ENCODE measurements around the gene MIDN.
"Not testable (repeated sequence)": the region's sequence is repeated elsewhere in the genome, so short reads cannot be mapped to it uniquely, and the experiment has no call there.

MIDN gene

DNA sequence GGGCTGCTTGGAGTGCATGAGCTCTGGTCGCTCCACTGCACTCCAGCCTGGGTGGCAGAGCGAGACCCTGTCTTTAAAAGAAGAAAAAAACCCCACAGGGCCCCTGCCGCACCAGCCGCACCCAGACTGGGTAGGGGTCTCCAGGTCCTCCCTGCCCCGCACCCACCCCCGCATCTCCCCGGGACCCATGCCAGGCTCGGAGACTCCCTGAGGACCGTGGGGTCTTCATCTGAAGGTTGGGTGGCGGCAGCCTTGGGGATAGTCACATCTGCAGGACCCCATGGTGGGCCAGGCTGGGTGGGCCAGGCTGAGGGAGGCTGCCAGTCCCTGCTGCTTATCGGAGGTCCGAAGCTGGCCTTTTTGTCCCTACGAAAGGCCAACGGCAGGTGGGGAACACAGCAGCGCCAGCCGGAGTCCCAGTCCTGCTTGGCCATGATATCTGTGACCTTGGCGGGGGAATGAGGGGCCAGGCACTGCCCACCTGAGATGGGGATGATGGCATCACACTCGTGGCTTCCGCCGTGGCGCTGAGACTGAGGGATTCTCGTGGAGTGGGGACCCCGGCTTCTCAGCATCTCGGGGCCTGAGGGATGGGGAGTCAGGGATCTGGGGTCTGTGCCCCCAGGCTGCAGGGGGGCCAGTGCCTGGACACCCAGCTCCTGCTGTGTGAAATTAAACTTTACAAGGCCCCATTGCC is 48.3 kb downstream of the MIDN start:
- DNase-seq = no peak

DNA sequence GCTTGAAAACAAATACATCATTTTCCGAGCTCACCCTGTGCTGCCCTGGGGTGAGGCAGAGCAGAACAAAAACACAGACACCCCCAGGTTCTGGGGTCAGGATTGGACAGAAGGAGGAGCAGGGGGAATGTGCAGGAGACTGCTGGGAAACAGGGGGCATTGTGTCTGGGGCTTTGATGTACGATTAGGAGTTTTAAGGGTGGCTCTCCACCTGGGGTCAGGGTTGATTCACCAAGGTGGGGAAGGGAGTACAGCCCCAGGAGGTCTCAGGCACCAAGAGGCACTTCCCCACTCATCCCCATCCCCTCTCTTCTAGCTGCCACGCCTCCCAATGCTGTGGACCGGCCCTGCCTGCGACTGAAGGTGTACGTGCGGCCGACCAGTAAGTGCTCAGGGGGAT is 49.9 kb downstream of the MIDN start:
- no peak for DNase-seq

DNA sequence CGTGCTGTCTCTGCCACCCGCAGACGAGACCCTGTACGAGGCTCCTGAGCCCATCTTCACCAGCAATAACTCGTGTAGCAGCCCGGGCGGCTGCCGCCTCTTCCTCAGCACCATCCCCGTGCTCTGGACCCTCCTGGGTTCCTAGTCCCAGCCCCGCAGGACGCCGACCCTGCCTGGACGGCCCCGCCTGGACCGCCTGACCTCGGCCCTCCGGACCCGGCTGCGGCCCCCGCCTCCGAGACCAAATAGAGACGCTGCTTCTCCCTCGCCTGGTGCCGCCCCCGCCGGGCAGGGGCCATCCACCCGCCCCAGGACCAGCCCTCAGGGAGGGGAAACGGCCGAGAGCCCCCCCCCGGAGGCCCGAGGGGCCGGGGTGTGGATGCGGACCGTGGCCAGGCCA is 51.4 kb downstream of the MIDN start:
- DNase-seq = no peak

DNA sequence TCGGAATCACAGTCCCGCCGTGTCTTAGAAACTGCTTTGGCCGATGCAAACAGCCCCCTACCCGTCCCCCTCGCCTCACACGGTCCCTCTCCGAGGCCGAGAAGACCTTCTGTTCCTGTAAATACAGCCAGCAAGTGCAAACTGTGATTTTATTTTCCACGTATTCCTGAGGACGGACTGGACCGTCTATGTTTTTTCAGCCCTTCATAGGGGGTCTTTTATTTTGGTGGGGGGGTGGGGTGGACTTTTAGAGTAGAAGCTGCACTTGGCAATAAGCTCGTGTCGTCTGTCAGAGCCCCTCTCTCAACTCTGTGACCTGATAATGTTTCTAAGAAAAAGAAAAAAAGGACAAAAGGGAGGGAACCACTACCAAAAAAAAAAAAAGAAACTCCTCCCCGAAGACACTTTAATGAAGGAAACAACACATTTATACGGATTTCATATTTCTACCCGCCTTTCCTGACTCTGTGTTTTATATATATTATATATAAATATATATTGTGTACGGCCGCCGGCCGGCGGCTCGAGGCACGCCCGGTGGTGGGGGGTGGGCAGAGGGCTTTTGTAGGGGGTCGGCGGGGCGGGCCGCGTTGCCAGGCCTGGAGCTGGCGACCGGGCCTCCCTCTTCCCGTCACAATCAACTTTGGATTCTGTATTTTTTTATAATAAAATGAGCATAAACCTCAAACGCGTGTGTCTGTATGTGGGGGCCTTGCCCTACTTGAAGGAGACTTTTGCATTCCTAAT is 52.5 kb downstream of the MIDN start:
- no peak for DNase-seq

DNA sequence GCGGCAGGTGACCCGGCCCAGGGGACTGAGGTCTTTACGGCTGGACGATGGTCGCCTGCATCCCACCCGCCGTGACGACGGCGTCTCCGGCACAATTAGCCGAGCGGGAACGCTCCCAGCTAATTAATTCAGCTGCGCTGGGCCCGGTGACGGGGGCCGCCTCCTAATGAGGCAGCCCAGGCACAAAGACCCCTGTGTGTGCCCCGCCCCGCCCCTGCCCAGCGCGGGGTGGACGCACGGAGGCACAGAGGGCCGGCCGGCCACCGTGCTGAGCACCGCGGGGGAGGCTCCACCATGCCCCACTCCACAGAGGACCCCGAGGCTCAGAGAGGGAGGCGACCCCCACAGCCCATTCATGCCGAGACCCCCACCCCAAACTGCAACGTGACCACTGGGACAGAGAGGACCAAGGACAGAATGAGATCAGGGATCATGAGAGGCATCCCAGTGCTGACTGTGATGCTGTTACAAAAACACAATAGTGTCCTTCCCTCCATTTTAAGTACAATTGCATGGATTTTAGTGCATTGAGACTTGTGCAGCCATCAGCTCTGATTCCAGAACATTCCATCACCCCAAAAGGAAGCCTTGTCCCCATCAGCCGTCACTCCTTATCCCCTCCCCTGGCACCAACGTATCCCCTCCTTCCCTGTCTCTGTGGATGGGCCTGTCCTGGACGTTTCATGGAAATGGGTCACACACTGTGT is 54.3 kb downstream of the MIDN start:
- DNase-seq = no peak

DNA sequence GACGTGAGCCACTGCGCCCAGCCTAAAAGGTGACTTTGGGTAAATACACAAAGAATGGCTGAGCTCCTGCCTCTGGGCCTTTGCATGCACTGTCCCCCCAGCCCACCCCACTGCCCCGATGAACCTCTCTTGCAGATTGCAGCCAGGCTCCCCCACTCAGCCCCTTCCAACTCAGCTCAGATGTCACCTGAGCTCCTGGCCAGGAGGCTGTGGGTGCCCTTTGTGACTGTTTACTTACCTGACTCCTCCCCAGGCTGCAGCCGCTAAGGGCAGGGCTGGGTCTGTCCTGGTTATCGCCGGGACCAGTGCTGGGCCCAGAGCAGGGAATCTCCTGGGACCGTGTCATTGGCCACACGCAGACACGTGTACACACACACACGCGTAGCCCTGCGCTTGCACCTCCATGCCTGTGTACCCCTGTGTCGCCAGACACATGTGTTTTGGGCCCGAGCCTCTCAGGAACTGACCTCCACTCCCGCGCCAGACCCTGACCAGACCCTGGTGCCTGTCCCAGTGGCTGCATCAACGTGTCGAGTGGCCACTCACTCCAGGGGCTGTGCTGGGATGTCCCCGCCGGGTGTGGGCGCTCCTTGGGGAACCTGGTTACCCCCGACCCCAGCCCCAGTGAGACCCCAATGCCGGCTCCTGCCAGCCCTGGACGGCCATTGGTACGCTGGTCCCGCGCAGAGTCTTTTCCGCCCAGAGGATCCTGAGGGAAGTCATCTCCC is 56.0 kb downstream of the MIDN start:
- no peak for DNase-seq

DNA sequence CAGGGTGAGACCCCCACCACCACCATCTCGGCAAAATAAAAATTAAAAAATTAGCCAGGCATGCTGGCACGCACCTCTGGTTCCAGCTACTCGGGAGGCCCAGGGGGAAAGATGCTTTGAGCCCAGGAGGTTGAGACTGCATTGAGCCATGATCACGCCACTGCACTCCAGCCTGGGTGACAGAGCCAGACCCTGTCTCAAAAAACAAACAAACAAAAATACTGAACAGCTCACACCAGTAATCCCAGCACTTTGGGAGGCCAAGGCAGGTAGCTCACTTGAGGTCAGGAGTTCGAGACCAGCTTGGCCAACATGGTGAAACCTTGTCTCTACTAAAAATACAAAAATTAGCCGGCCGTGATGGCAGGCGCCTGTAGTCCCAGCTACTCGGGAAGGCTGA is 57.0 kb downstream of the MIDN start:
- not testable (repeated sequence) for DNase-seq

DNA sequence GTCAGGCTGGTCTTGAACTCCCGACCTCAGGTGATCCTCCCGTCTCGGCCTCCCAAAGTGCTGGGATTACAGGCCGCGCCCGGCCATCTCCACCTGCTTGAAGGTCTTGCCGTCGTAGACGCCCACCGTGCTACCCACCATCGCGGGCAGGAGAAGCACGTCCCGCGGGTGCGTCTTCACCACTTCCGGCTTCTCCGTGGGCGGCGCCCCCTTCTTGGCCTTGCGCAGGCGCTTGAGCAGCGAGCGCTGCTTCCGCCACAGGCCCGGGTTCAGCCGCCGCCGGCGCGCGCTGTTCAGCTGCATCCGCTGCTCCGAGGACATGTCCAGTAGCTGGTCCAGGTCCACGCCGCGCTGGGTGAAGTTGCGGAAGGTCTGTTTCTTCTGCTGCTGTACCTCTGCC is 58.9 kb downstream of the MIDN start:
- DNase-seq = no peak

DNA sequence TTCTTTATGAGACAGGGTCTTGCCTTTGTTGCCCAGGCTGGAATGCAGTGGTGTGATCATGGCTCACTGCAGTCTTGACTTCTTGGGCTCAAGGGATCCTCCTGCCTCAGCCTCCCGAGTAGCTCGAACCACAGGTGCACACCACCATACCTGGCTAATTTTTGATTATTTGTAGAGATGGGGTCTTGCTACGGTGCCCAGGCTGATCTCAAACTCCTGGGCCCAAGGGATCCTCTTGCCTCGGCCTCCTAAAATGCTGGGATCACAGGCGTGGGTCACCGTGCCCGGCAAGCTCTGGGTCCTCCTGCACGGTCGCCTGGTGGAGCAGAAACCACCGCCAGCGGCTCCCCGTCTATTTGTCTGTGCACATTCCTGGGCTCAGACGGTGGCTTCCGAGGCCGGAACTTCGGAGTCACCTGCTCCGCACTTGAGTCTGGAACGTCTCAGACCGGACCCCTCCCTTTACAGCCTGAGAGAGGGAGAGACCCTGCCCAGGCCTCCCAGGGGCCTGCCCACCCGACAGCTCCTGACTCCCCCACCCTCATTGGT is 59.4 kb downstream of the MIDN start:
- DNase-seq = no peak

DNA sequence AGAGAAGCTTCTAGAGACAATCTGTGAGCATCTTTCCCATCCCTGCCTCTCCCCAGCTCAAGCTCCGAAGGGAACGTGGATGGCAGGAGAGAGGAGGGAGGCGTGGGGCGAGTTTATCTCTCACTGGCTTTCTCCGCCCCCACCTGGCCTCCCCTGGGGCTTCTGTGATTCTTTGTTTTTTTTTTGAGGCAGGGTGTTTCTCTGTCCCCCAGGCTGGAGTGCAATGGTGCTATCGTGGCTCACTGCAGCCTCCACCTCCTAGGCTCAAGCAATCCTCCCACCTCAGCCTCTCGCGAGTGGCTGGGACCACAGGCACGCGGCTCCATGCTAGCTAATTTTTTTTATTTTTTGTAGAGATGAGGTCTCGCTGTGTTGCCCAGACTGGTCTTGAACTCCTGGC is 60.3 kb downstream of the MIDN start:
- no peak for DNase-seq
